ENCODE data around the gene POLN.

The POLN gene

GRCh38 chr4:2241410-2242353, at the start of gene POLN, which contains the start of gene HAUS3:
POLN (minus strand) TSS chr4:2242121; CDS start chr4:2229231, 12,890 bp downstream.
HAUS3 (minus strand) TSS chr4:2242121; CDS start chr4:2240946, 1,175 bp downstream.
- peak within 1 kb of the TSS; percentile 86 for H3K4me3 ChIP-seq (ENCODE audit: low read length)
- DNase-seq (ENCODE audit: low read depth) = peak; percentile 94
- TF ChIP-seq, protein P1, sequence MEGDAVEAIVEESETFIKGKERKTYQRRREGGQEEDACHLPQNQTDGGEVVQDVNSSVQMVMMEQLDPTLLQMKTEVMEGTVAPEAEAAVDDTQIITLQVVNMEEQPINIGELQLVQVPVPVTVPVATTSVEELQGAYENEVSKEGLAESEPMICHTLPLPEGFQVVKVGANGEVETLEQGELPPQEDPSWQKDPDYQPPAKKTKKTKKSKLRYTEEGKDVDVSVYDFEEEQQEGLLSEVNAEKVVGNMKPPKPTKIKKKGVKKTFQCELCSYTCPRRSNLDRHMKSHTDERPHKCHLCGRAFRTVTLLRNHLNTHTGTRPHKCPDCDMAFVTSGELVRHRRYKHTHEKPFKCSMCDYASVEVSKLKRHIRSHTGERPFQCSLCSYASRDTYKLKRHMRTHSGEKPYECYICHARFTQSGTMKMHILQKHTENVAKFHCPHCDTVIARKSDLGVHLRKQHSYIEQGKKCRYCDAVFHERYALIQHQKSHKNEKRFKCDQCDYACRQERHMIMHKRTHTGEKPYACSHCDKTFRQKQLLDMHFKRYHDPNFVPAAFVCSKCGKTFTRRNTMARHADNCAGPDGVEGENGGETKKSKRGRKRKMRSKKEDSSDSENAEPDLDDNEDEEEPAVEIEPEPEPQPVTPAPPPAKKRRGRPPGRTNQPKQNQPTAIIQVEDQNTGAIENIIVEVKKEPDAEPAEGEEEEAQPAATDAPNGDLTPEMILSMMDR (conservative IDR thresholded peaks at IDR 0.05; ENCODE audit: low read length) = peak; percentile 21

DNA sequence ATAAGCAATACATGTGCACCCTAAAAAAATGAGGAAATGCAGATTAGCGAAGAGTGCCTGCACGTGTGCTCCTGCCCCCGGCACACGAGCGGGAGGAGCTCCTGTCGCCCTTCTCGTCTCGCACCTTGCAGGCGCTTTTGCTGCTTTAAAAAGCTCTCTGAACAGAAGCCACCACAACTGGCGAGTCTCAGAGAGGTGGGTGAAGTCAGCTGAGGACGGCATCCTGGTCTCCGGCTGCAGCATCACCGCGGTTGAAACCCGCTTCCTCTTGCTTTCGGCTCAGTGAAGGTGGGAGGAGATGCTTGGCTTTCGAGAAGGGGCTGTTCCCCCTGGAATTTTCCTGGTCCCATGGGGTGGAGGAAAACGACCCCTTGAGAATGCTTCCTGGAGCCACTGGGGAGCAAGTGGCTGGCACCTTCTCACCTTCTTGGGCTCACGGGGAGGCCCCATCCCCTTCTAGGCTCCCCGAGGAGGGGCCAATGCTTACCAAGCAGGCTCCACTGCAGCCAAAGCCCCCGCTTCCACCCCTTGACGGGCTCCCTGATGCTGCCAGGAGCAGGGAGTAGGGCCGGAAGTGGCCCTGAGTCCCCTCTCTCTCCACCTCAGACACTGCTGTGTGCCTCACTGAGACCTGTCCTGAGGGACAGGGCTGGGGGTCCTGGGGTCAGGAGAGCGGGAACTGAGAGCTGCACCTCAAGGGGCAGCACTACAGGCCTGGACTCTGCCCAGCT, 49.2 kb upstream of the POLN start:
- TF ChIP-seq, protein P1 (conservative IDR thresholded peaks at IDR 0.05; ENCODE audit: low read length) = no peak
- H3K4me3 ChIP-seq (ENCODE audit: low read length) = no peak overlapping the region
- no peak for DNase-seq (ENCODE audit: low read depth)

GRCh38 chr4:2290488-2290887, 48.6 kb upstream of the POLN start:
- TF ChIP-seq, protein P1 (conservative IDR thresholded peaks at IDR 0.05; ENCODE audit: low read length) = no peak
- no peak overlapping the region for H3K4me3 ChIP-seq (ENCODE audit: low read length)
- DNase-seq (ENCODE audit: low read depth) = no peak

GRCh38 chr4:2289955-2290333, 48.0 kb upstream of the POLN start:
- DNase-seq (ENCODE audit: low read depth) = no peak
- H3K4me3 ChIP-seq (ENCODE audit: low read length) = no peak overlapping the region
- TF ChIP-seq, protein P1 (conservative IDR thresholded peaks at IDR 0.05; ENCODE audit: low read length) = no peak

DNA sequence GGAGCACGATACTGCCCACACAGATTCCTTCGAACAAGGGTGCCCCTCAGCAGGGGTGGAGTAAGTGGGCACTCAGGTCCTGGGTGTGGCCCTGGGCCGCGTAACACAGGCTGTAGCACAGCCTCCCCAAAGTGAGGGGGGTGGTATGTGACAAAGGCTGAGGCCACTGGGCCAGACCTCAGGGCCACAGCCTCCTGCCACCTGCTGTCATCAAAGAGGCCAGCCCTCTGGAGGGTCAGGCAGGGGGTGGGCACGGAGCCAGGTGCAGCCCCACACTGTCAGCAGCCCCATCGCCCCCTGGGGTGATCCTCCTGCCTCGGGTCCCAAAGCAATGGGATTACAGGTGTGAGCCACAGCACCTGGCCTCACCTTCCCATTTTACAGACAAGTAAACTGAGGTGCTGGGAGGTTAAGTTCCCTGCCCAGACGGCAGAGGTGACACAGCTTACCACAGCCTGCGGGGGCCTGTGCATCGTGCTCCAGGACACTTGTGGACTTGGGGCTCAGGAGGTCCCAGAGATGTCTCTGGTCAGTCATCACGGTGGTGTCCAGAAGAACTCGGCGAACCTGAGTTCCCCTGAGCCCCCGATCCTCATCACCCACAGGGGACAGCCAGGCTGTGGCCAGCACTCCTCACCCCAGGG, 47.5 kb upstream of the POLN start:
- DNase-seq (ENCODE audit: low read depth) = no peak
- no peak overlapping the region for H3K4me3 ChIP-seq (ENCODE audit: low read length)

DNA sequence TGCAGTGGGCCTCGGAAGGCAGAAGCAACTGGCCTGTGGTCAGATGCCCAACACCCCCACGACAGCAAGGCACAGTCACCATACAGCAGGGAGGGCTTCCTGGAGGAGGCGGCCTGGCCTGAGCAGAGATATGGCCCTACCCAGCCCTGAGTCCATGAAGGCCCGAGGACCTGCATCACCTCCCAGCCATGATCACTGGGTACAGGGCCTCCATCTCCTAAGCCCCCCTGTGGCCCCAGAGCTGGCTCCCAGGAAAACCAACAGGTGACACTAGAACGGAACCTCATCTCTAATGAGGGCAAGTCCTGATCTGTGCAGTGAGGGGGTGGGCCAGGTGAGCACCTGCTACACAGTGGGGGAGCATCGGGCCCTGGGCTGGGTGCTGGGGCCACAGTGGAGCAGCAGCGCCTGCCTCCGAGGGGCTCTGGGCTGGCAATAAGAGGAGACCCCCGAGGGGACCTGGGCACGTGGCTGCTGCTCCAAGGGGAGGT, 46.2 kb upstream of the POLN start:
- H3K4me3 ChIP-seq (ENCODE audit: low read length) = no peak overlapping the region
- TF ChIP-seq, protein P1 (conservative IDR thresholded peaks at IDR 0.05; ENCODE audit: low read length) = no peak
- no peak for DNase-seq (ENCODE audit: low read depth)

More for the DNA sequence above, 47.5 kb upstream of the POLN start:
- TF ChIP-seq, protein P1 (conservative IDR thresholded peaks at IDR 0.05; ENCODE audit: low read length) = no peak

Data from AG10803 (cell line).